Kidney (tissue), 14 donors: ENCODE results near the gene TSSK3. TPM values are rescaled to one million over a fixed set of nuclear protein-coding genes. Genes with fewer than 3 reads are reported as not detected.

Experiments
- DNase-seq, 5 donors: peaks; one replicate each; pipeline ENCODE4 v3.0.0-alpha.2; 2013 to 2020
- FAIRE-seq: peaks from 2 replicates; lab custom pipeline; 2012; peaks lifted over from hg19 to GRCh38; lab: Jason Lieb, UNC
- H3K27ac ChIP-seq, 2 donors: one replicate each; pipeline ENCODE4 v1.7.0; 2013; ENCODE audit warnings: low read depth in 2 of 2, low read length in 2 of 2, inconsistent platforms in 1 of 2
- H3K27me3 ChIP-seq: one replicate; pipeline ENCODE4 v1.7.1; 2013; ENCODE audit warnings: low read length, inconsistent platforms; ENCODE audit not compliant: control insufficient read depth, insufficient read depth
- H3K36me3 ChIP-seq, 3 donors: one replicate each; pipeline versions ENCODE4 v1.7.0 to v1.7.1; 2013; ENCODE audit warnings: low read length in 3 of 3, control low read depth in 1 of 3, inconsistent platforms in 1 of 3; ENCODE audit not compliant: insufficient read depth in 3 of 3, control insufficient read depth in 2 of 3
- H3K4me1 ChIP-seq, 3 donors: one replicate each; pipeline versions ENCODE4 v1.7.0 to v1.7.1; 2013; ENCODE audit warnings: low read length in 3 of 3, inconsistent platforms in 1 of 3, low read depth in 1 of 3; ENCODE audit not compliant: control insufficient read depth in 2 of 3, insufficient read depth in 2 of 3
- H3K4me3 ChIP-seq, 3 donors: one replicate each; pipeline versions ENCODE4 v1.7.0 to v1.8.1; 2013; ENCODE audit warnings: low read length in 3 of 3, control low read depth in 1 of 3, inconsistent platforms in 1 of 3
- H3K9ac ChIP-seq, 3 donors: one replicate each; pipeline versions ENCODE4 v1.7.0 to v1.7.1; 2013; ENCODE audit warnings: low read length in 3 of 3, control low read depth in 1 of 3, inconsistent platforms in 1 of 3
- H3K9me3 ChIP-seq, 3 donors: one replicate each; pipeline versions ENCODE4 v1.7.0 to v1.7.1; 2013; ENCODE audit warnings: low read length in 3 of 3, control low read depth in 1 of 3, inconsistent platforms in 1 of 3; ENCODE audit not compliant: control insufficient read depth in 2 of 3, insufficient read depth in 1 of 3
- CTCF ChIP-seq: IDR thresholded peaks from 3 replicates; pipeline ENCODE4 v1.5.1; 2012; ENCODE audit warnings: mild to moderate bottlenecking, moderate library complexity, borderline replicate concordance; ENCODE audit not compliant: insufficient read depth; ENCODE audit errors: extremely low read depth
- intact Hi-C: fragments of 100-400 bp; cut with DNase I; formaldehyde crosslinking; loops from one replicate; pipeline ENCODE4 v1.11.1; 2022
- polyA plus RNA-seq: library from polyadenylated mRNA; stranded (reverse); fragments of 350-450 nt; fragmentation: Illumina TruSeq; extraction: RNeasy Lipid Tissue Mini Kit (QIAGEN cat#74804); gene quantifications from one replicate; pipeline ENCODE4 v1.2.3, GENCODE V29; 2014; ENCODE audit warnings: low read depth, low replicate concordance; ENCODE audit not compliant: insufficient read depth
- total RNA-seq: library from RNA; stranded (reverse); fragmentation: NEBNext Ultra II Directional; extraction: Animal tissue kit (Norgen Biotek cat#: 25700); gene quantifications from one replicate; pipeline ENCODE4 v1.2.1, GENCODE V29; 2021
- donor health status: control.
- donor health status: control.
- donor health status: control.
- donor health status: control.
- donor health status: control.
- donor health status: DM: yes; HTN: yes; CAD: no.
- donor health status: Normal renal cell carcinoma (clear cell type).

Gene TSSK3
- total and polyA plus RNA-seq, 2 donors from 2014 or later = 4.3 TPM; not detected in 1

- intact Hi-C loops = no loop called here
- no peak for DNase-seq
- H3K9me3 ChIP-seq = no peaks in the 10 kb centered on the region
- H3K27ac ChIP-seq = no peak overlapping the region
- no peak for FAIRE-seq
- TF ChIP-seq CTCF = no peak
- no peak overlapping the region for H3K9ac ChIP-seq
- no peaks in the 10 kb centered on the region for H3K27me3 ChIP-seq
- H3K4me3 ChIP-seq = no peak overlapping the region
- H3K4me1 ChIP-seq = peaks cover 0 to 2% (median 0%) of the 10 kb centered on the region in 3 donors
- H3K36me3 ChIP-seq = no peaks in the 10 kb centered on the region
Observed at GRCh38 chr1:32399843-32400242, 37.5 kb downstream of the TSSK3 start.

GRCh38 chr1:32400876-32401631 lies 38.7 kb downstream of the TSSK3 start:
- DNase-seq (peak; percentile 83 to 92 (median 86)), FAIRE-seq (no peak)
- H3K9ac ChIP-seq = peak overlapping the region in 1 of 3 donors; percentile 6
- no peaks in the 10 kb centered on the region for H3K27me3 ChIP-seq
- intact Hi-C loops = no loop called here
- no peak overlapping the region for H3K4me3 ChIP-seq
- no peak overlapping the region for H3K27ac ChIP-seq
- TF ChIP-seq CTCF = peak; percentile 86
- H3K4me1 ChIP-seq = peaks cover 0 to 2% (median 0%) of the 10 kb centered on the region in 3 donors
- H3K36me3 ChIP-seq = no peaks in the 10 kb centered on the region
- H3K9me3 ChIP-seq = no peaks in the 10 kb centered on the region

GRCh38 chr1:32404946-32405345 lies 42.6 kb downstream of the TSSK3 start:
- H3K4me3 ChIP-seq = no peak overlapping the region
- no peaks in the 10 kb centered on the region for H3K9me3 ChIP-seq
- H3K27me3 ChIP-seq = no peaks in the 10 kb centered on the region
- H3K27ac ChIP-seq = no peak overlapping the region
- TF ChIP-seq CTCF = no peak
- H3K9ac ChIP-seq = no peak overlapping the region
- H3K4me1 ChIP-seq = peaks cover 0 to 2% (median 0%) of the 10 kb centered on the region in 3 donors
- intact Hi-C loops = no loop called here
- FAIRE-seq (no peak), DNase-seq (no peak)
- no peaks in the 10 kb centered on the region for H3K36me3 ChIP-seq
